IMR-90 (cell line): ENCODE measurements around the gene DUSP22. TPM values are rescaled to one million over a fixed set of nuclear protein-coding genes. Genes with fewer than 3 reads are reported as not detected.

Experiments used
- ATAC-seq: fragments of 200-7000 bp; cut with Tn5 transposase; 2 replicates; pipeline ENCODE4 v1.9.1; 2020; ENCODE audit warnings: low read depth, mild to moderate bottlenecking, moderate library complexity
- BruUV-seq: library from RNA; stranded (reverse); fragments of 400-500 nt; replicated peaks from 2 replicates; lab custom pipeline; 2021; lab: Mats Ljungman, UMichigan
- CTCF ChIA-PET: fragments of 300-600 bp; formaldehyde crosslinking; extraction: SDS; loops from one replicate; lab custom pipeline; 2021; ENCODE audit warnings: antibody characterized with exemption; lab: Yijun Ruan, JAX
- POLR2A ChIA-PET: fragments of 300-600 bp; sonication (Branson Sonifier 250); formaldehyde crosslinking; loops from one replicate; lab custom pipeline; 2022; ENCODE audit warnings: antibody characterized with exemption; ENCODE audit not compliant: unreplicated experiment; lab: Charles Lee
- DNase-seq: peaks from one replicate; pipeline ENCODE4 v3.0.0; 2013
- H2AFZ ChIP-seq: replicated peaks from 2 replicates; pipeline ENCODE3; 2013; ENCODE audit warnings: low read length, mild to moderate bottlenecking; ENCODE audit not compliant: poor library complexity
- H2AK5ac ChIP-seq: 2 replicates; pipeline ENCODE4 v1.6.1; 2013; ENCODE audit warnings: low read depth, low read length, inconsistent platforms
- H2AK9ac ChIP-seq: replicated peaks from 2 replicates; pipeline ENCODE3; 2013; ENCODE audit warnings: mild to moderate bottlenecking, low read depth, low read length, moderate library complexity; ENCODE audit not compliant: poor library complexity
- H2BK120ac ChIP-seq: 2 replicates; pipeline ENCODE4 v1.6.1; 2013; ENCODE audit warnings: low read depth, low read length, inconsistent platforms
- H2BK15ac ChIP-seq: 3 replicates; pipeline ENCODE4 v1.6.1; 2013; ENCODE audit warnings: low read depth, low read length, inconsistent platforms
- H2BK20ac ChIP-seq: 2 replicates; pipeline ENCODE4 v1.6.1; 2013; ENCODE audit warnings: low read depth, mild to moderate bottlenecking, inconsistent platforms, low read length, moderate library complexity
- H2BK5ac ChIP-seq: 2 replicates; pipeline ENCODE4 v1.6.1; 2013; ENCODE audit warnings: mild to moderate bottlenecking, low read depth, low read length, inconsistent platforms; ENCODE audit not compliant: poor library complexity, severe bottlenecking
- H3K14ac ChIP-seq: replicated peaks from 2 replicates; pipeline ENCODE4 v1.6.1; 2013; ENCODE audit warnings: low read depth, low read length, inconsistent platforms
- H3K18ac ChIP-seq: 2 replicates; pipeline ENCODE4 v1.6.1; 2013; ENCODE audit warnings: low read depth, low read length, control low read depth
- H3K23ac ChIP-seq: 2 replicates; pipeline ENCODE4 v1.6.1; 2013; ENCODE audit warnings: low read depth, low read length, inconsistent platforms
- H3K27ac ChIP-seq: 2 replicates; pipeline ENCODE4 v1.5.1; 2013; ENCODE audit warnings: mild to moderate bottlenecking, control low read depth, low read length; ENCODE audit not compliant: insufficient read depth
- H3K27me3 ChIP-seq: 2 replicates; pipeline ENCODE4 v1.6.1; 2013; ENCODE audit warnings: low read length; ENCODE audit not compliant: control insufficient read depth, insufficient read depth
- H3K36me3 ChIP-seq: 2 replicates; pipeline ENCODE4 v1.6.1; 2013; ENCODE audit warnings: low read length, mixed read lengths; ENCODE audit not compliant: control insufficient read depth, insufficient read depth
- H3K4ac ChIP-seq: 2 replicates; pipeline ENCODE4 v1.6.1; 2013; ENCODE audit warnings: low read depth, low read length, inconsistent platforms
- H3K4me1 ChIP-seq: 2 replicates; pipeline ENCODE4 v1.6.1; 2013; ENCODE audit warnings: low read length, mixed read lengths; ENCODE audit not compliant: control insufficient read depth, insufficient read depth
- H3K4me2 ChIP-seq: 2 replicates; pipeline ENCODE4 v1.6.1; 2013; ENCODE audit warnings: low read depth, mild to moderate bottlenecking, control low read depth, low read length, moderate library complexity
- H3K4me3 ChIP-seq: 2 replicates; pipeline ENCODE4 v1.5.1; 2013; ENCODE audit warnings: low read depth, mild to moderate bottlenecking, control low read depth, low read length, moderate library complexity; ENCODE audit not compliant: insufficient read depth
- H3K56ac ChIP-seq: 2 replicates; pipeline ENCODE4 v1.6.1; 2013; ENCODE audit warnings: low read length, inconsistent platforms; ENCODE audit not compliant: insufficient read depth; ENCODE audit errors: extremely low read depth
- H3K79me1 ChIP-seq, 2 experiments: 2 replicates each; pipeline ENCODE4 v1.6.1; 2013; ENCODE audit warnings: low read length in 2 of 2, inconsistent platforms in 1 of 2, low read depth in 1 of 2
- H3K9ac ChIP-seq: 2 replicates; pipeline ENCODE4 v1.6.1; 2013; ENCODE audit warnings: low read depth, low read length, control low read depth
- H3K9me1 ChIP-seq: 2 replicates; pipeline ENCODE4 v1.6.1; 2013; ENCODE audit warnings: low read length, inconsistent platforms; ENCODE audit not compliant: insufficient read depth
- H3K9me3 ChIP-seq: 2 replicates; pipeline ENCODE4 v1.6.1; 2013; ENCODE audit warnings: low read length; ENCODE audit not compliant: control insufficient read depth, insufficient read depth
- H4K20me1 ChIP-seq: 2 replicates; pipeline ENCODE4 v1.6.1; 2013; ENCODE audit warnings: low read length, inconsistent platforms; ENCODE audit not compliant: insufficient read depth
- H4K5ac ChIP-seq: 2 replicates; pipeline ENCODE4 v1.6.1; 2013; ENCODE audit warnings: mild to moderate bottlenecking, low read depth, low read length, control low read depth
- H4K8ac ChIP-seq, 2 experiments: 2 replicates each; pipeline ENCODE4 v1.6.1; 2013; ENCODE audit warnings: low read depth in 2 of 2, low read length in 2 of 2, control low read depth in 1 of 2, inconsistent platforms in 1 of 2
- H4K91ac ChIP-seq: 2 replicates; pipeline ENCODE4 v1.6.1; 2013; ENCODE audit warnings: low read depth, low read length, inconsistent platforms; ENCODE audit not compliant: insufficient read depth
- CEBPB ChIP-seq: IDR thresholded peaks from 2 replicates; pipeline ENCODE4 v1.6.1; 2012; ENCODE audit warnings: low read depth, low read length, improper control_type of control experiment
- CHD1 ChIP-seq: IDR thresholded peaks from 2 replicates; pipeline ENCODE4 v1.6.1; 2012; ENCODE audit warnings: low read depth, low read length, improper control_type of control experiment
- CTCF ChIP-seq: conservative IDR thresholded peaks from 2 replicates; pipeline ENCODE4 v1.5.1; 2012; ENCODE audit warnings: mild to moderate bottlenecking, low read depth, low read length, improper control_type of control experiment
- ELK1 ChIP-seq: fragments of 150-350 bp; IDR thresholded peaks from 2 replicates; pipeline ENCODE4 v1.6.1; 2016; ENCODE audit warnings: low read depth, mild to moderate bottlenecking, low read length, moderate library complexity, borderline replicate concordance
- FOS ChIP-seq: fragments of 150-350 bp; IDR thresholded peaks from 2 replicates; pipeline ENCODE4 v1.6.1; 2016; ENCODE audit warnings: low read depth, low read length
- MAFK ChIP-seq: IDR thresholded peaks from 2 replicates; pipeline ENCODE4 v1.6.1; 2012; ENCODE audit warnings: low read depth, low read length, improper control_type of control experiment
- MAZ ChIP-seq: IDR thresholded peaks from 2 replicates; pipeline ENCODE4 v1.6.1; 2012; ENCODE audit warnings: low read depth, mild to moderate bottlenecking, low read length, improper control_type of control experiment, moderate library complexity, borderline replicate concordance
- MXI1 ChIP-seq: IDR thresholded peaks from 2 replicates; pipeline ENCODE4 v1.6.1; 2012; ENCODE audit warnings: low read depth, mild to moderate bottlenecking, low read length, moderate library complexity, borderline replicate concordance
- NFE2L2 ChIP-seq: fragments of 150-350 bp; IDR thresholded peaks from 2 replicates; pipeline ENCODE4 v1.6.1; 2016; ENCODE audit warnings: low read depth, mild to moderate bottlenecking, low read length
- POLR2A ChIP-seq: IDR thresholded peaks from 2 replicates; pipeline ENCODE4 v1.6.1; 2012; ENCODE audit warnings: mild to moderate bottlenecking, low read depth, low read length
- RAD21 ChIP-seq: IDR thresholded peaks from 2 replicates; pipeline ENCODE4 v1.6.1; 2012; ENCODE audit warnings: low read length, improper control_type of control experiment
- RCOR1 ChIP-seq: IDR thresholded peaks from 2 replicates; pipeline ENCODE4 v1.6.1; 2012; ENCODE audit warnings: mild to moderate bottlenecking, low read length, improper control_type of control experiment; ENCODE audit not compliant: insufficient replicate concordance
- RFX5 ChIP-seq: IDR thresholded peaks from 2 replicates; pipeline ENCODE4 v1.8.0; 2012; ENCODE audit warnings: low read depth, mild to moderate bottlenecking, low read length, moderate library complexity
- SMC3 ChIP-seq: fragments of 150-350 bp; IDR thresholded peaks from 2 replicates; pipeline ENCODE4 v1.6.1; 2016; ENCODE audit warnings: low read depth, mild to moderate bottlenecking, antibody characterized with exemption, low read length, moderate library complexity
- WGBS, 2 experiments: methylation state at CpG; one replicate each; pipeline versions ENCODE4 v1.1.5 to v1.1.7; 2013; ENCODE audit warnings: missing lambda C conversion rate in 2 of 2; ENCODE audit not compliant: insufficient read length in 1 of 2; ENCODE audit errors: extremely low coverage in 2 of 2; 5-methylcytosine and 5-hydroxymethylcytosine counted together
- dilution Hi-C: fragments of 300-500 bp; cut with HindIII; formaldehyde crosslinking; loops from one replicate; pipeline ENCODE4 v1.14.3; 2018; ENCODE audit warnings: low sequenced_read_pairs; ENCODE audit not compliant: unreplicated experiment
- in situ Hi-C: fragments of 300-500 bp; cut with MboI; formaldehyde crosslinking; loops from 3 replicates; pipeline ENCODE4 v1.14.3; 2019; ENCODE audit warnings: low sequenced_read_pairs, inconsistent platforms, mixed read lengths
- intact Hi-C: fragments of 100-400 bp; cut with micrococcal nuclease; formaldehyde crosslinking; loops from 2 replicates; pipeline ENCODE4 v1.10.0; 2022
- polyA plus RNA-seq, 3 experiments: library from polyadenylated mRNA; depleted of rRNA; stranded (reverse); fragments of >200 nt; gene quantifications; 2 replicates each; pipeline ENCODE4 v1.2.3, GENCODE V29; 2012; ENCODE audit warnings: low replicate concordance in 1 of 3
- total RNA-seq: library from RNA; depleted of rRNA; stranded (reverse); fragments of >200 nt; gene quantifications from 2 replicates; pipeline ENCODE4 v1.2.3, GENCODE V29; 2012
- TF ChIP-seq, protein P1 (sequence below): fragments of 150-350 bp; IDR thresholded peaks from 2 replicates; pipeline ENCODE4 v1.6.1; 2017; ENCODE audit warnings: mild to moderate bottlenecking, antibody characterized with exemption, low read length, low read depth

DUSP22 gene
- total and polyA plus RNA-seq, 2 of the 4 experiments (the other 2 are of a cell fraction), result 7.1 to 8.2 TPM

DNA sequence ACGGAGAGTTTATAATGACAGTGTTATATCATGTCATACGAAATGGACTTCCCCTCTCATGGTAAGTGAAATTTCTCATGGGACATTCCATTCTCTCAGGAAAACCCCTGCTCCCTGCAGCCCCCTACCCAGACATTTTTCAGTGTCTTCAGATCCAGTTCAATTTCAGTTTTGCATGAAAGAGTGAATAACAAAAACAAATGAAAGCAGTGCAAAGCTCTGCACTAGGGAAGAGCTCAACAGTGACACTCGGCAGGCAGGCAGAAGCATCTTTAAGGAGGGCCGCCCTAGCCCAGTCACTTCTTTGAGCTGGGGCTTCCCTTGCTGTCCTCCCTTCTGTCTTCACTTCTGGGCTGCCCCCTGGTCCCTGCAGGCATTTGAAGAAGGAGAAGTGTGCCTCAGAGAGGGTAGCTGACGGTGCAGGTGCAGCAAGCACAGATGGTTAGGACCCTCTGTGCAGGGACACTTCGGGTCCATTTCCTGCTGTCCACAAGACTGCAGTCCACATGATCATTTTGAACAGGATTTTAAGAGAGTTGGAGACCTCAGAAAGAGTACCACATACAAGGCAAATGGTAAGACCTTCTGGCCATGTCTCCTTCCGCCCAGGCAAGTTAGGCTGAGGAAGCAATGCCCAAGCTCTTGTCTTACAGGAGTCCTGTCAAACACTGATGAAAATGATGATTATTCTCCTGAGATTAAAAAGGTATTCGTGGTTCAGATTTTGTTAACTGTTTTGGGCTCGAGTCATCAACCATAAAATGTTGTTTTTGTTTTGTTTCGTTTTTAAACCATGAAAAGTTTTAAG, 5.4 kb upstream of the DUSP22 start:
- Histone ChIP-seq H3K4me2 (no peak overlapping the region), H4K91ac (no peak overlapping the region), H3K4ac (no peak overlapping the region), H4K20me1 (no peaks in the 10 kb centered on the region), H3K4me1 (peaks cover 3% of the 10 kb centered on the region; the same call in 1 of the 2 replicates), H2BK15ac (no peak overlapping the region), H2AK9ac (no peak overlapping the region), H3K18ac (no peak overlapping the region), H2BK5ac (no peak overlapping the region), H3K14ac (no peak overlapping the region), H2BK20ac (no peak overlapping the region), H4K8ac (no peak overlapping the region), H2BK120ac (no peak overlapping the region), H3K23ac (no peak overlapping the region), H3K36me3 (no peaks in the 10 kb centered on the region), H3K4me3 (no peak overlapping the region), H3K9ac (no peak overlapping the region), H3K9me3 (peaks cover 4% of the 10 kb centered on the region), H2AK5ac (no peak overlapping the region), H3K56ac (no peak overlapping the region), H3K79me1 (no peaks in the 10 kb centered on the region), H3K27ac (no peak overlapping the region), H3K27me3 (peaks cover 24% of the 10 kb centered on the region), H3K9me1 (0 out of 2 replicates have a peak, but pooled peaks cover 3% of the 10 kb centered on the region), H4K5ac (no peak overlapping the region), H2AFZ (no peak overlapping the region)
- ATAC-seq, result no peak
- no TSS peak for BruUV-seq
- dilution Hi-C loops, result no loop called here
- intact Hi-C loops, result no loop called here
- DNase-seq, result no peak
- ChIA-PET CTCF (no interaction called here), POLR2A (no interaction called here)
- WGBS, 2 experiments, result 55% methylated on average over 3 of the region's 10 CpGs; no CpG with 5 or more reads in 1 of the 2 experiments
- in situ Hi-C loops, result no loop called here
- no peak for TF ChIP-seq RAD21
- TF ChIP-seq ELK1, result no peak
- TF ChIP-seq RFX5, result no peak
- no peak for TF ChIP-seq RCOR1
- no peak for TF ChIP-seq CEBPB
- TF ChIP-seq CTCF, result no peak
- TF ChIP-seq NFE2L2, result no peak
- TF ChIP-seq MXI1, result no peak
- TF ChIP-seq MAZ, result no peak
- no peak for TF ChIP-seq FOS
- no peak for TF ChIP-seq SMC3
- TF ChIP-seq, protein P1, sequence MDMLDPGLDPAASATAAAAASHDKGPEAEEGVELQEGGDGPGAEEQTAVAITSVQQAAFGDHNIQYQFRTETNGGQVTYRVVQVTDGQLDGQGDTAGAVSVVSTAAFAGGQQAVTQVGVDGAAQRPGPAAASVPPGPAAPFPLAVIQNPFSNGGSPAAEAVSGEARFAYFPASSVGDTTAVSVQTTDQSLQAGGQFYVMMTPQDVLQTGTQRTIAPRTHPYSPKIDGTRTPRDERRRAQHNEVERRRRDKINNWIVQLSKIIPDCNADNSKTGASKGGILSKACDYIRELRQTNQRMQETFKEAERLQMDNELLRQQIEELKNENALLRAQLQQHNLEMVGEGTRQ, result no peak
- TF ChIP-seq POLR2A, result no peak
- no peak for TF ChIP-seq CHD1
- no peak for TF ChIP-seq MAFK
